ENCODE measurements around the gene OR52E2.

DNA sequence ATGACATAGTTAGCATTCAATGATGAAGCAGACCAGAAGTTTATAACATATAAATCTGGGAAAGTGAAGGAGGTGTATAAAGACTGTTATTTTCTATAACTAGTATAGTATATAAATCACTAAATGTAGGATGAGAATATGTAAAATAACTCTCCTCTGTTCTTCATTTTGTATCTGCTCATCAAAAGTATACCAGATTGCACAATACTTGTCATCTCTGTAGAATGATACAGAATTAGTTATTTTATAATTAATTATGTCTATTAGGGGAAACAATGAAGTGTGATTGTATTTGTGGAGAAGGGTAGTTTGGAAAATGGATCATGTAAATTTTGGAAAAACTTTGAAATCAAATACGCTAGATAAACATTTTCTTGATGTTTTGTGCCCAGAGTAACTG is 46.4 kb downstream of the OR52E2 start:
- TF ChIP-seq BCL3 (IDR thresholded peaks at IDR 0.05) = no peak
- no peak for TF ChIP-seq CTCF (IDR thresholded peaks at IDR 0.05)
- no peak for TF ChIP-seq POLR2A (IDR thresholded peaks at IDR 0.05; ENCODE audit: low read length)
- no peak for TF ChIP-seq RFX5 (IDR thresholded peaks at IDR 0.05)
- no peak for TF ChIP-seq HMGXB4 (CRISPR knock-in tag; IDR thresholded peaks at IDR 0.05; ENCODE audit: borderline replicate concordance)
- TF ChIP-seq JUNB (IDR thresholded peaks at IDR 0.05) = no peak
- no peak for TF ChIP-seq MAX (IDR thresholded peaks at IDR 0.05)
- TF ChIP-seq JUN (IDR thresholded peaks at IDR 0.05) = no peak
- TF ChIP-seq EP300 (IDR thresholded peaks at IDR 0.05) = no peak
- TF ChIP-seq, protein P1, sequence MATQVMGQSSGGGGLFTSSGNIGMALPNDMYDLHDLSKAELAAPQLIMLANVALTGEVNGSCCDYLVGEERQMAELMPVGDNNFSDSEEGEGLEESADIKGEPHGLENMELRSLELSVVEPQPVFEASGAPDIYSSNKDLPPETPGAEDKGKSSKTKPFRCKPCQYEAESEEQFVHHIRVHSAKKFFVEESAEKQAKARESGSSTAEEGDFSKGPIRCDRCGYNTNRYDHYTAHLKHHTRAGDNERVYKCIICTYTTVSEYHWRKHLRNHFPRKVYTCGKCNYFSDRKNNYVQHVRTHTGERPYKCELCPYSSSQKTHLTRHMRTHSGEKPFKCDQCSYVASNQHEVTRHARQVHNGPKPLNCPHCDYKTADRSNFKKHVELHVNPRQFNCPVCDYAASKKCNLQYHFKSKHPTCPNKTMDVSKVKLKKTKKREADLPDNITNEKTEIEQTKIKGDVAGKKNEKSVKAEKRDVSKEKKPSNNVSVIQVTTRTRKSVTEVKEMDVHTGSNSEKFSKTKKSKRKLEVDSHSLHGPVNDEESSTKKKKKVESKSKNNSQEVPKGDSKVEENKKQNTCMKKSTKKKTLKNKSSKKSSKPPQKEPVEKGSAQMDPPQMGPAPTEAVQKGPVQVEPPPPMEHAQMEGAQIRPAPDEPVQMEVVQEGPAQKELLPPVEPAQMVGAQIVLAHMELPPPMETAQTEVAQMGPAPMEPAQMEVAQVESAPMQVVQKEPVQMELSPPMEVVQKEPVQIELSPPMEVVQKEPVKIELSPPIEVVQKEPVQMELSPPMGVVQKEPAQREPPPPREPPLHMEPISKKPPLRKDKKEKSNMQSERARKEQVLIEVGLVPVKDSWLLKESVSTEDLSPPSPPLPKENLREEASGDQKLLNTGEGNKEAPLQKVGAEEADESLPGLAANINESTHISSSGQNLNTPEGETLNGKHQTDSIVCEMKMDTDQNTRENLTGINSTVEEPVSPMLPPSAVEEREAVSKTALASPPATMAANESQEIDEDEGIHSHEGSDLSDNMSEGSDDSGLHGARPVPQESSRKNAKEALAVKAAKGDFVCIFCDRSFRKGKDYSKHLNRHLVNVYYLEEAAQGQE (IDR thresholded peaks at IDR 0.05) = no peak
- no peak for TF ChIP-seq CHD2 (IDR thresholded peaks at IDR 0.05; ENCODE audit: low read length, partially characterized antibody)
